ENCODE data around the gene CDC42EP1. TPM values are rescaled to one million over a fixed set of nuclear protein-coding genes. Genes with fewer than 3 reads are reported as not detected.
"Not testable (repeated sequence)": the region's sequence is repeated elsewhere in the genome, so short reads cannot be mapped to it uniquely, and the experiment has no call there.

The CDC42EP1 gene
- total RNA-seq, 1 donor from 2014 or later: 100 TPM

DNA sequence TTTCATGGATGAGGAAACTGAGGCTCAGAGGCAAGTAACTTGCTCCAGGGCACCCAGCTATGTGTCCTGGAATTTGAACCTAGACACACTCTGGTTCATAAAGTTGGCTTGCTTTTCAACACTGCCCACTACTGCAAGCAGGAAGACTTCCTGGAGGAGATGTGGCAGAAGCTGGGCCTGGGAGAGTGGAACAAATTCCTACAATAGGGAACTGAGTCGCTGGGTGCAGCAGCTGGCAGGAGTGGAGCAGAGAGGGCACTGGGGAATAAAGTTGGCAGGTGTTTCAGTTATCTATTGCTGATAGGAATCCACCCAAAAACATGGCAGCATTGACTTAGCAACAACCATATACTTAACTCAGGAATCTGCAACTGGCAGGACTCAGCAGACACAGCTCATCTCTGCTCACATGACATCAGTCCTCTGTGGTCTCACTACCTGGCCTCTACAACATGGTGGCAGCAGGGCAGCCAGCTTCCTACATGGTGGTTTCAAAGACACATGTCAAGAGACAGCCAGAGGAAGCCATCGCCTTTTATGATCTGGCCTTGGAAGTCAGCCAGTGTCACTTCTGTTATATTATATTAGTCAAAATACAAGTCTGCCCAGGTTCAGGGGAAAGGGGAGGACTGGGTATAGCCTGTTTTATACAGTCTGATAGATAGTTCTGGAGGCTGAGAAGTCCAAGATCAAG, 30.5 kb upstream of the CDC42EP1 start:
- Histone ChIP-seq H3K27ac (no peak overlapping the region), H3K4me3 (no peak overlapping the region), H3K9me3 (no peaks in the 10 kb centered on the region), H3K4me1 (no peaks in the 10 kb centered on the region), H3K36me3 (no peaks in the 10 kb centered on the region), H3K27me3 (no peaks in the 10 kb centered on the region)
- intact Hi-C loops (cut with DNase I): no loop called here
- TF ChIP-seq CTCF (IDR thresholded peaks at IDR 0.05): no peak
- DNase-seq (ENCODE audit: low spot score in 2 of 2): no peak

DNA sequence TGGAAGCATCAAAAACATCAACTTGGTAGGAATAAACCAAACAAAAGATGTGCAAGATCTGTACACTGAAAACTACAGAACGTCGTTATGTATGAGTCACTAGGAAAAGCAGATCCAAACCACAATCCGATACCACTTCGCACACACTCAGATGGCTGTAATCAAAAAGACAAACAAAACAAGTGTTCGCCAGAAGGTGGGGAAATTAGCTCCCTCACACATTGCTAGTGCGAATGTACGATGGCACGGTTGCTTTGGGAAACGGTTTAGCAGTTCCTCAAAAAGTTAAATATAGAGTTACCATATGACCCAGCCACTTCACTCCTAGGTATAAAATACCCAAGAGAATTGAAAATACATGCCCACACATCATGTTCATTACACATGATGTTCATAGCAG, 26.3 kb upstream of the CDC42EP1 start:
- no peaks in the 10 kb centered on the region for H3K27me3 ChIP-seq
- intact Hi-C loops (cut with DNase I): no loop called here
- H3K9me3 ChIP-seq: no peaks in the 10 kb centered on the region
- H3K4me3 ChIP-seq: no peak overlapping the region
- TF ChIP-seq CTCF (IDR thresholded peaks at IDR 0.05): no peak
- H3K27ac ChIP-seq: no peak overlapping the region
- peaks cover 0 to 4% of the 10 kb centered on the region in 2 donors for H3K4me1 ChIP-seq
- H3K36me3 ChIP-seq: no peaks in the 10 kb centered on the region
- no peak for DNase-seq (ENCODE audit: low spot score in 2 of 2)

GRCh38 chr22:37534445-37534844, 25.8 kb upstream of the CDC42EP1 start:
- no peaks in the 10 kb centered on the region for H3K9me3 ChIP-seq
- H3K27me3 ChIP-seq: no peaks in the 10 kb centered on the region
- DNase-seq (ENCODE audit: low spot score in 2 of 2): no peak
- H3K4me3 ChIP-seq: no peak overlapping the region
- no peak for TF ChIP-seq CTCF (IDR thresholded peaks at IDR 0.05)
- intact Hi-C loops (cut with DNase I): no loop called here
- no peak overlapping the region for H3K27ac ChIP-seq
- peaks cover 0 to 4% of the 10 kb centered on the region in 2 donors for H3K4me1 ChIP-seq
- H3K36me3 ChIP-seq: no peaks in the 10 kb centered on the region

GRCh38 chr22:37535159-37535558, 25.1 kb upstream of the CDC42EP1 start:
- H3K27ac ChIP-seq: no peak overlapping the region
- H3K36me3 ChIP-seq: no peaks in the 10 kb centered on the region
- intact Hi-C loops (cut with DNase I): no loop called here
- TF ChIP-seq CTCF (IDR thresholded peaks at IDR 0.05): no peak
- H3K4me3 ChIP-seq: no peak overlapping the region
- peaks cover 0 to 4% of the 10 kb centered on the region in 2 donors for H3K4me1 ChIP-seq
- no peaks in the 10 kb centered on the region for H3K27me3 ChIP-seq
- DNase-seq (ENCODE audit: low spot score in 2 of 2): no peak
- no peaks in the 10 kb centered on the region for H3K9me3 ChIP-seq

GRCh38 chr22:37538590-37539357, 21.5 kb upstream of the CDC42EP1 start:
- intact Hi-C loops (cut with DNase I): loop anchor here (1.0 kb wide), 2 partner anchors 29 to 54 kb away; no protein-coding TSS in a partner anchor
- no peaks in the 10 kb centered on the region for H3K27me3 ChIP-seq
- peak; percentile 70 to 96 for DNase-seq (ENCODE audit: low spot score in 2 of 2)
- no peak overlapping the region for H3K27ac ChIP-seq
- no peaks in the 10 kb centered on the region for H3K36me3 ChIP-seq
- peak overlapping the region in 1 of 2 donors; percentile 7 for H3K4me3 ChIP-seq
- H3K9me3 ChIP-seq: no peaks in the 10 kb centered on the region
- H3K4me1 ChIP-seq: peaks cover 0 to 6% of the 10 kb centered on the region in 2 donors
- TF ChIP-seq CTCF (IDR thresholded peaks at IDR 0.05): peak; percentile 95 to 99 (median 96)

DNA sequence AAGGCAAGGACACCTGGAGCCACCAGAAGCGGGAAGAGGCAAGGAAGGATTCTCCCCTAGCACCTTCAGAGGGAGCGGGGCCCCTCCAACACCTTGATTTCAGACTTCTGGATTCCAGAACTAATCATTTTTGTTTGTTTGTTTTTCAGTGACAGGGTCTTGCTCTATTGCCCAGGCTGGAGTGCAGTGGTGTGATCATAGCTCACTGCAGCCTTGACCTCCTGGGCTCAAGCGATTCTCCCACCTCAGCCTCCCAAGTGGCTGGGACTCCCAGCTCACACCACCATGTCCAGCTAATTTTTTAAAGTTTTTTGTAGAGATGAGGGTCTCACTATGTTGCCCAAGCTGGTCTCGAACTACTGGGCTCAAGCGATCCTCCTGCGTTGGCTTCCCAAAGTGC, 20.5 kb upstream of the CDC42EP1 start:
- not testable (repeated sequence) for H3K36me3 ChIP-seq; H3K27ac ChIP-seq; H3K4me1 ChIP-seq; DNase-seq (ENCODE audit: low spot score in 2 of 2); H3K9me3 ChIP-seq; H3K4me3 ChIP-seq; H3K27me3 ChIP-seq
- intact Hi-C loops (cut with DNase I): loop anchor here (10.0 kb wide), 1 partner anchor 765 kb away; the partner anchor contains the start of gene IFT27

DNA sequence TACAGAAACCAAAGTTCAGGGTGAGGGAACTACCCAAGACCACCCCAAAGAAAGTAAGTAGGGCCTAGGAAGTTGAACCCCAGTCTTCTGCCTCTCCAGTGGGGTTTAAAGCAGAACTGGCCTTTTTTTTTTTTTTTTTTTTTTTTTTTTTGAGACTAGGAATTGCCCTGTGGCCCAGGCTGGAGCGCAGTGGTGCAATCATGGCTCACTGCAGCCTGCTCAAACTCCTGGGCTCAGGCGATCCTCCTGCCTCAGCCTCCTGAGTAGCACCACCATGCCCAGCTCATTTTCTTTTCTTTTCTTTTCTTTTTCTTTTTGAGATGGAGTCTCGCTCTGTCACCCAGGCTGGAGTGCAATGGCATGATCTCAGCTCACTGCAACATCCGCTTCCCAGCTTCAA, 17.9 kb upstream of the CDC42EP1 start:
- not testable (repeated sequence) for H3K36me3 ChIP-seq; H3K27me3 ChIP-seq; H3K9me3 ChIP-seq; DNase-seq (ENCODE audit: low spot score in 2 of 2); H3K4me3 ChIP-seq; H3K27ac ChIP-seq
- intact Hi-C loops (cut with DNase I): loop anchor here (10.0 kb wide), 1 partner anchor 768 kb away; the partner anchor contains the start of gene IFT27
- peaks cover 14 to 33% of the 10 kb centered on the region in 2 donors for H3K4me1 ChIP-seq
